Hepatocyte (in vitro differentiated cells): ENCODE data around the gene DPF3. TPM values are rescaled to one million over a fixed set of nuclear protein-coding genes. Genes with fewer than 3 reads are reported as not detected.
A peak's percentile ranks its signal among the peaks of the same experiment; 100 is the strongest.

Experiments
- DNase-seq: peaks from one replicate; pipeline ENCODE4 v3.0.0-alpha.2; 2016; ENCODE audit warnings: low spot score
- H2AFZ ChIP-seq: fragments of 200-600 bp; sonication (generic); 2 replicates; pipeline ENCODE4 v1.6.0; 2016; ENCODE audit warnings: antibody characterized with exemption, mild to moderate bottlenecking
- H3K27ac ChIP-seq: fragments of 200-600 bp; sonication (generic); 2 replicates; pipeline ENCODE4 v1.5.1; 2016; ENCODE audit warnings: mild to moderate bottlenecking
- H3K27me3 ChIP-seq: fragments of 200-600 bp; sonication (generic); 2 replicates; pipeline ENCODE4 v1.6.1; 2016
- H3K36me3 ChIP-seq: fragments of 200-600 bp; sonication (generic); replicated peaks from 2 replicates; pipeline ENCODE4 v1.5.1; 2016; ENCODE audit warnings: low read depth; ENCODE audit not compliant: insufficient read depth
- H3K4me1 ChIP-seq: fragments of 200-600 bp; sonication (generic); 2 replicates; pipeline ENCODE4 v1.5.1; 2016; ENCODE audit warnings: mild to moderate bottlenecking, moderate library complexity; ENCODE audit not compliant: insufficient read depth
- H3K4me2 ChIP-seq: fragments of 200-600 bp; sonication (generic); 2 replicates; pipeline ENCODE4 v1.6.0; 2016
- H3K4me3 ChIP-seq: fragments of 200-600 bp; sonication (generic); 2 replicates; pipeline ENCODE4 v1.5.1; 2016; ENCODE audit warnings: mild to moderate bottlenecking
- H3K79me2 ChIP-seq: fragments of 200-600 bp; sonication (generic); 2 replicates; pipeline ENCODE4 v1.6.0; 2017; ENCODE audit warnings: mild to moderate bottlenecking
- H3K9me2 ChIP-seq: fragments of 200-600 bp; sonication (generic); replicated peaks from 2 replicates; pipeline ENCODE4 v1.6.0; 2017; ENCODE audit warnings: mild to moderate bottlenecking; ENCODE audit not compliant: insufficient read depth
- H3K9me3 ChIP-seq: fragments of 200-600 bp; sonication (generic); 2 replicates; pipeline ENCODE4 v1.5.1; 2016; ENCODE audit warnings: low read depth, mild to moderate bottlenecking
- H4K20me1 ChIP-seq: fragments of 200-600 bp; sonication (generic); 2 replicates; pipeline ENCODE4 v1.6.0; 2016; ENCODE audit warnings: mild to moderate bottlenecking; ENCODE audit not compliant: insufficient read depth, poor library complexity, severe bottlenecking
- CTCF ChIP-seq: fragments of 200-600 bp; sonication (generic); IDR thresholded peaks from 2 replicates; pipeline ENCODE4 v1.5.1; 2016; ENCODE audit warnings: antibody characterized with exemption, mild to moderate bottlenecking; ENCODE audit not compliant: poor library complexity
- EZH2 ChIP-seq: fragments of 200-600 bp; sonication (generic); IDR thresholded peaks from 2 replicates; pipeline ENCODE4 v1.6.1; 2016; ENCODE audit warnings: antibody characterized with exemption, mild to moderate bottlenecking, borderline replicate concordance
- EZH2phosphoT487 ChIP-seq: fragments of 200-600 bp; sonication (generic); IDR thresholded peaks from one replicate; pipeline ENCODE4 v1.6.1; 2018; ENCODE audit warnings: antibody characterized with exemption, mild to moderate bottlenecking, low read depth, moderate library complexity; ENCODE audit not compliant: unreplicated experiment, severe bottlenecking
- WGBS: methylation state at CpG from one replicate; pipeline ENCODE4 v1.1.6; 2016; ENCODE audit warnings: low lambda C conversion rate; ENCODE audit errors: missing lambda C conversion rate; 5-methylcytosine and 5-hydroxymethylcytosine counted together
- polyA plus RNA-seq: library from polyadenylated mRNA; unstranded; fragments of >200 nt; fragmentation: Nextera tagmentation; extraction: Ambion mirVana; gene quantifications from 2 replicates; pipeline ENCODE4 v1.2.1, GENCODE V29; 2016
- total RNA-seq: library from RNA; depleted of rRNA; stranded (reverse); fragments of >200 nt; gene quantifications from 2 replicates; pipeline ENCODE4 v1.2.3, GENCODE V29; 2014

DPF3 gene
- total and polyA plus RNA-seq, 2 experiments from 2014 or later = 0.21 to 0.47 TPM

DNA sequence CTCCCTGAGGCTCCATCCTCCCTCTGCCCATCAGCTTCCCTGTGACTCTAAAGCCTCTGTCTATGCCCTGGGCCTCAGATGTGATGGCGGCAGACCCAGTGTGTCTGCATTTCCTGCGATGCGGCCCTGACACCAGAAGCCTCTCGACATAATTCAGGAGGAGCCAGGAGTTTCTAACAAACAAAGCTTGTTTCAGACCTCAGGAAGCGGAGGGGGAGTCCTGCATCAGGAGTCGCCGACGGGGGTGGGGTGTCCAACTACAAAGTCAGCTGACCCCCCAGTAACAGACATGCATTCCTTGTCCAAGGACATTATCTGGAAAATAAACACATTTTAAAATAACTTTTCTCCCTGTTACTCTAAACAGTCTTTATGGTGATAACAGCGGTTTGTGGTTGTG lies 167.5 kb downstream of the DPF3 start:
- Histone ChIP-seq H2AFZ (peak overlapping the region; percentile 19), H3K27me3 (no peaks in the 10 kb centered on the region), H3K9me3 (no peaks in the 10 kb centered on the region), H3K4me3 (no peak overlapping the region), H4K20me1 (no peaks in the 10 kb centered on the region), H3K9me2 (no peaks in the 10 kb centered on the region), H3K4me2 (peak overlapping the region; percentile 5), H3K27ac (peak overlapping the region; percentile 76), H3K4me1 (peaks cover 13% of the 10 kb centered on the region), H3K36me3 (no peaks in the 10 kb centered on the region), H3K79me2 (no peaks in the 10 kb centered on the region)
- whole genome bisulfite sequencing = 45% methylated on average over 9 of the region's 9 CpGs
- no peak for TF ChIP-seq EZH2phosphoT487
- no peak for TF ChIP-seq EZH2
- TF ChIP-seq CTCF = no peak
- peak; percentile 27 for DNase-seq

GRCh38 chr14:72723858-72724530 lies 169.9 kb downstream of the DPF3 start:
- no peak for TF ChIP-seq EZH2phosphoT487
- TF ChIP-seq EZH2 = no peak
- TF ChIP-seq CTCF = no peak
- Histone ChIP-seq H3K27ac (no peak overlapping the region), H2AFZ (no peak overlapping the region)

DNA sequence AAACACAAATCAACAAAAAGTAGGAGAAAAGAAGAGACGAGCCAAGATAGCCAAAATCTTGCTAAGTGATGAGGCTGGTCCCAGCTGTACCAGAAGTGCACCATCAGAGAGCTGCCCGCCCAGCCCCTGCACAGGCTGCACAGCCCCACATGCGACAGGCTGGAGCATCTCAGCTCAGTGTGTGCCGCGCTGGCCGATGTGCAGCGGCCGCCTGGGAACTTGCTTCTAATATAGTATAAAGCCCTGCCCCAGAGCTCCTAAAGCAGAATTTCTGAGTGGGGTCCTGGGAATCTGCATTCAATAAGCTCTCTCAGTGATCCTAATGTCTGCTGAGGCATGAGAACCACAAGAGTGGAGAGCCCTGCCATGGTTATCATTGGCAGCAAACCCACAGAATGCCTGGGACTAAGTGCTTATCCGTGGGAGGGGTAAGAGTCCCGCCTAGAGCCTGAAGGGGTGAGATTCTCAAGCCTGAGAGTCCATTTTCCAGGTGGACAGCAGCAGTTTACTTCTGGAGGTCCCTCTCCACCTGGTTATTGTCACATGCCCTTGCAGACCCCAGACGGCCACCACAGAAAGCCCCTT lies 171.6 kb downstream of the DPF3 start:
- no peak for TF ChIP-seq EZH2
- TF ChIP-seq CTCF = no peak
- TF ChIP-seq EZH2phosphoT487 = no peak
- Histone ChIP-seq H3K4me3 (no peak overlapping the region), H3K27ac (no peak overlapping the region), H3K79me2 (no peaks in the 10 kb centered on the region), H3K9me2 (no peaks in the 10 kb centered on the region), H3K36me3 (no peaks in the 10 kb centered on the region), H3K27me3 (no peaks in the 10 kb centered on the region), H3K9me3 (no peaks in the 10 kb centered on the region), H3K4me2 (no peak overlapping the region), H3K4me1 (peaks cover 13% of the 10 kb centered on the region), H2AFZ (no peak overlapping the region), H4K20me1 (no peaks in the 10 kb centered on the region)
- DNase-seq = no peak
- WGBS = 85% methylated on average over 11 of the region's 11 CpGs

More at GRCh38 chr14:72723858-72724530, 169.9 kb downstream of the DPF3 start:
- no peak overlapping the region for H3K4me2 ChIP-seq
- H3K4me3 ChIP-seq = no peak overlapping the region
- DNase-seq = no peak
- H3K9me2 ChIP-seq = no peaks in the 10 kb centered on the region
- H3K9me3 ChIP-seq = no peaks in the 10 kb centered on the region
- H3K4me1 ChIP-seq = peaks cover 13% of the 10 kb centered on the region
- WGBS = 68% methylated on average over 6 of the region's 6 CpGs
- H4K20me1 ChIP-seq = no peaks in the 10 kb centered on the region
- no peaks in the 10 kb centered on the region for H3K36me3 ChIP-seq
- H3K27me3 ChIP-seq = no peaks in the 10 kb centered on the region
- no peaks in the 10 kb centered on the region for H3K79me2 ChIP-seq
